ENCODE data around the gene NADSYN1.
"Not testable (repeated sequence)": the region's sequence is repeated elsewhere in the genome, so short reads cannot be mapped to it uniquely, and the experiment has no call there.

GRCh38 chr11:71534711-71535608, 82.0 kb downstream of the NADSYN1 start:
- TF ChIP-seq, protein P1, sequence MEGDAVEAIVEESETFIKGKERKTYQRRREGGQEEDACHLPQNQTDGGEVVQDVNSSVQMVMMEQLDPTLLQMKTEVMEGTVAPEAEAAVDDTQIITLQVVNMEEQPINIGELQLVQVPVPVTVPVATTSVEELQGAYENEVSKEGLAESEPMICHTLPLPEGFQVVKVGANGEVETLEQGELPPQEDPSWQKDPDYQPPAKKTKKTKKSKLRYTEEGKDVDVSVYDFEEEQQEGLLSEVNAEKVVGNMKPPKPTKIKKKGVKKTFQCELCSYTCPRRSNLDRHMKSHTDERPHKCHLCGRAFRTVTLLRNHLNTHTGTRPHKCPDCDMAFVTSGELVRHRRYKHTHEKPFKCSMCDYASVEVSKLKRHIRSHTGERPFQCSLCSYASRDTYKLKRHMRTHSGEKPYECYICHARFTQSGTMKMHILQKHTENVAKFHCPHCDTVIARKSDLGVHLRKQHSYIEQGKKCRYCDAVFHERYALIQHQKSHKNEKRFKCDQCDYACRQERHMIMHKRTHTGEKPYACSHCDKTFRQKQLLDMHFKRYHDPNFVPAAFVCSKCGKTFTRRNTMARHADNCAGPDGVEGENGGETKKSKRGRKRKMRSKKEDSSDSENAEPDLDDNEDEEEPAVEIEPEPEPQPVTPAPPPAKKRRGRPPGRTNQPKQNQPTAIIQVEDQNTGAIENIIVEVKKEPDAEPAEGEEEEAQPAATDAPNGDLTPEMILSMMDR (IDR thresholded peaks at IDR 0.05): not testable (repeated sequence)
- TF ChIP-seq POLR2A, POLR2AphosphoS5, EP300 (IDR thresholded peaks at IDR 0.05): not testable (repeated sequence)
